ENCODE data around the gene BACH2.

- TF ChIP-seq CTCF (IDR thresholded peaks at IDR 0.05 in 4 of 5, conservative IDR thresholded peaks at IDR 0.05 in 1 of 5): no peak
- TF ChIP-seq POLR2A (IDR thresholded peaks at IDR 0.05): no peak
Measured at GRCh38 chr6:90338409-90338808, 41.8 kb upstream of the BACH2 start.
